HepG2 (cell line): Measurements from ENCODE around the gene FHIT.

Source experiments
- CBX2 ChIP-seq, 2 experiments: fragments of 200-600 bp in 1 of 2; sonication (generic); formaldehyde crosslinking in 1 of 2; IDR thresholded peaks; 2 replicates each; pipeline versions ENCODE4 v1.7.0 to v1.8.1; 2018 to 2022; ENCODE audit warnings: low read depth in 2 of 2, low read length in 1 of 2, mild to moderate bottlenecking in 1 of 2, missing genetic modification reagents in 1 of 2
- EP300 ChIP-seq, 3 experiments: sonication (generic) in 1 of 3; formaldehyde crosslinking in 1 of 3; IDR thresholded peaks; 2 replicates each; pipeline versions ENCODE4 v1.5.1 to v1.6.1; 2011 to 2020; ENCODE audit warnings: low read depth in 2 of 3, low read length in 2 of 3, borderline replicate concordance in 1 of 3, improper control_type of control experiment in 1 of 3, mild to moderate bottlenecking in 1 of 3, missing genetic modification reagents in 1 of 3, moderate library complexity in 1 of 3
- SP1 ChIP-seq, 2 experiments: fragments of 450-650 bp in 1 of 2; sonication (generic) in 1 of 2; formaldehyde crosslinking in 1 of 2; IDR thresholded peaks; 2 replicates each; pipeline versions ENCODE4 v1.4.0 to v1.6.1; 2016 to 2020; ENCODE audit warnings: missing genetic modification reagents in 1 of 2
- U2AF2 ChIP-seq: fragments of 200-400 bp; formaldehyde crosslinking; IDR thresholded peaks from 2 replicates; pipeline ENCODE4 v1.6.1; 2017; ENCODE audit warnings: low read depth, mild to moderate bottlenecking, low read length
- ZBTB10 ChIP-seq: sonication (generic); formaldehyde crosslinking; IDR thresholded peaks from 2 replicates; pipeline ENCODE4 v1.4.0; 2020; ENCODE audit warnings: missing genetic modification reagents, borderline replicate concordance

GRCh38 chr3:60636846-60637245 lies 614.4 kb downstream of the FHIT start:
- TF ChIP-seq U2AF2 = no peak
- TF ChIP-seq ZBTB10 = no peak
- TF ChIP-seq EP300 (IDR thresholded peaks at IDR 0.05; ENCODE audit: low read depth in 2 of 2, low read length in 2 of 2) = no peak
- no peak for TF ChIP-seq EP300 (CRISPR knock-in tag; IDR thresholded peaks at IDR 0.05; ENCODE audit: borderline replicate concordance)
- no peak for TF ChIP-seq SP1 (IDR thresholded peaks at IDR 0.05)
- TF ChIP-seq SP1 (CRISPR knock-in tag; IDR thresholded peaks at IDR 0.05) = no peak
- no peak for TF ChIP-seq CBX2 (IDR thresholded peaks at IDR 0.05; ENCODE audit: low read depth, low read length)
- TF ChIP-seq CBX2 (CRISPR knock-in tag; IDR thresholded peaks at IDR 0.05; ENCODE audit: low read depth) = no peak
